Tibial nerve (tissue), 4 donors: ENCODE results near the gene KRT37.

Source experiments
- CTCF ChIP-seq, 5 experiments: fragments of 200-600 bp in 3 of 5; fragments of 450-650 bp in 2 of 5; sonication (generic) in 3 of 5; IDR thresholded peaks; one replicate each; pipeline ENCODE4 v1.5.1; 2016 to 2019; ENCODE audit warnings: antibody characterized with exemption in 5 of 5, mild to moderate bottlenecking in 3 of 5, moderate library complexity in 2 of 5
- EP300 ChIP-seq, 2 donors: sonication (generic); formaldehyde crosslinking; IDR thresholded peaks; one replicate each; pipeline ENCODE4 v1.6.1; 2017; ENCODE audit warnings: antibody characterized with exemption in 2 of 2, mild to moderate bottlenecking in 1 of 2
- POLR2A ChIP-seq, 2 donors: fragments of 450-650 bp; IDR thresholded peaks; one replicate each; pipeline ENCODE4 v1.6.1; 2017; ENCODE audit warnings: antibody characterized with exemption in 2 of 2, mild to moderate bottlenecking in 2 of 2, moderate library complexity in 2 of 2

- no peak for TF ChIP-seq CTCF (IDR thresholded peaks at IDR 0.05)
- no peak for TF ChIP-seq POLR2A (IDR thresholded peaks at IDR 0.05)
- TF ChIP-seq EP300 (IDR thresholded peaks at IDR 0.05): no peak
These were observed 7.9 kb downstream of the KRT37 start for GRCh38 chr17:41416479-41416878.
